PC-3 (cell line): ENCODE results near the gene DMTF1. TPM values are rescaled to one million over a fixed set of nuclear protein-coding genes. Genes with fewer than 3 reads are reported as not detected.

ENCODE experiments used
- total RNA-seq: library from RNA; depleted of rRNA; stranded (reverse); fragments of >200 nt; gene quantifications from 2 replicates; pipeline ENCODE4 v1.2.3, GENCODE V29; 2014; rRNA removed

DMTF1 gene
- total RNA-seq, 1 experiment from 2014 or later = 43.6 TPM

Other genes with a start within 250 kb of the DMTF1 start
- 10.2 and 14.7 TPM in 2 replicates for gene ELAPOR2, start 92.8 kb upstream of the DMTF1 start, total RNA-seq
- 16.6 and 18.8 TPM in 2 replicates for gene TMEM243, start 67.3 kb downstream of the DMTF1 start, total RNA-seq
- 6.9 and 7.7 TPM in 2 replicates for gene CROT, start 193.2 kb downstream of the DMTF1 start, total RNA-seq